Heart left ventricle (tissue), 16 donors: ENCODE results near the gene ANKRD44. TPM values are rescaled to one million over a fixed set of nuclear protein-coding genes. Genes with fewer than 3 reads are reported as not detected.

Experiments used
- ATAC-seq, 4 donors: fragments of 200-7000 bp; cut with Tn5 transposase; one replicate each; pipeline ENCODE4 v1.9.1; 2020 to 2022; ENCODE audit warnings: moderate library complexity in 4 of 4, mild to moderate bottlenecking in 3 of 4, moderate number of reproducible peaks in 1 of 4
- DNase-seq, 5 donors: peaks; one replicate each; pipeline ENCODE4 v3.0.0-alpha.2; 2020
- H3K27ac ChIP-seq, 12 donors: fragments of 200-600 bp; sonication (generic) in 4 of 12; one replicate each; pipeline versions ENCODE4 v1.5.0 to v1.8.0; 2016 to 2022; ENCODE audit warnings: mild to moderate bottlenecking in 2 of 12
- H3K27me3 ChIP-seq, 9 donors: fragments of 200-600 bp; sonication (generic) in 2 of 9; one replicate each; pipeline versions ENCODE4 v1.5.1 to v1.8.0; 2016 to 2022; ENCODE audit warnings: mild to moderate bottlenecking in 3 of 9
- H3K36me3 ChIP-seq, 9 donors: fragments of 200-600 bp; sonication (generic) in 2 of 9; one replicate each; pipeline versions ENCODE4 v1.5.0 to v1.8.0; 2018 to 2022; ENCODE audit warnings: mild to moderate bottlenecking in 2 of 9
- H3K4me1 ChIP-seq, 12 donors: fragments of 200-600 bp; sonication (generic) in 4 of 12; one replicate each; pipeline versions ENCODE4 v1.5.0 to v1.8.0; 2016 to 2022; ENCODE audit warnings: mild to moderate bottlenecking in 3 of 12
- H3K4me3 ChIP-seq, 12 donors: fragments of 200-600 bp; sonication (generic) in 4 of 12; one replicate each; pipeline versions ENCODE4 v1.5.0 to v1.8.0; 2017 to 2022; ENCODE audit warnings: mild to moderate bottlenecking in 9 of 12, moderate library complexity in 4 of 12
- H3K9me3 ChIP-seq, 12 donors: fragments of 200-600 bp; sonication (generic) in 4 of 12; one replicate each; pipeline versions ENCODE4 v1.5.0 to v1.8.0; 2016 to 2022; ENCODE audit warnings: mild to moderate bottlenecking in 1 of 12
- CTCF ChIP-seq, 12 donors: fragments of 200-600 bp; sonication (generic) in 4 of 12; IDR thresholded peaks; one replicate each; pipeline versions ENCODE4 v1.5.0 to v1.8.0; 2018 to 2022; ENCODE audit warnings: antibody characterized with exemption in 12 of 12, mild to moderate bottlenecking in 5 of 12
- POLR2A ChIP-seq, 2 donors: fragments of 450-650 bp; IDR thresholded peaks; one replicate each; pipeline ENCODE4 v1.6.1; 2017; ENCODE audit warnings: antibody characterized with exemption in 2 of 2, mild to moderate bottlenecking in 2 of 2, moderate library complexity in 2 of 2
- WGBS, 4 donors: extraction: QIAGEN DNeasy Blood & Tissue Kit in 2 of 4; methylation state at CpG; one replicate each; pipeline versions ENCODE4 v1.1.5 to v1.1.7; 2013 to 2018; 5-methylcytosine and 5-hydroxymethylcytosine counted together
- intact Hi-C, 10 donors: fragments of 100-400 bp; cut with DNase I; formaldehyde crosslinking; loops; one replicate each; pipeline versions ENCODE4 v1.11.1 to v1.14.2; 2022
- polyA plus RNA-seq, 2 donors: library from polyadenylated mRNA; stranded (reverse); fragments of 200-250 nt; gene quantifications; one replicate each; pipeline ENCODE4 v1.2.3, GENCODE V29; 2013
- total RNA-seq, 9 donors: library from RNA; depleted of rRNA in 2 of 9; stranded (reverse); fragments of >200 nt in 2 of 9; fragmentation: NEBNext Ultra II Directional in 3 of 9; extraction: Animal tissue kit (Norgen Biotek cat#: 25700) in 3 of 9; gene quantifications; one replicate each; pipeline versions ENCODE4 v1.1.0 to v1.2.4, GENCODE V29; 2016 to 2023
- donor health status: ischemic (EF 13 %, LVEDD 7.1; RV severe dilation, severe dysfunction).
- donor health status: healthy with polysubstance abuse.
- donor health status: DM: no; HTN: yes; CAD: no.
- donor health status: DM: no; HTN: no; CAD: no.
- donor health status: ischemic (EF 25% LVEDD 6.9; RV normal size, moderate dysfunction).
- donor health status: ischemic (EF 25% LVEDD 5.7; RV mildly dilated, moderate dysfunction).
- donor health status: healthy.
- donor health status: DM: yes; HTN: yes; CAD: no.
- donor health status: ischemic (EF 35%, LVEDD 5.7; RV mildly dilated, moderate dysfunction).
- donor health status: nonischemic (EF 11% LVEDD 7.7; RV severe dilation, severe dysfunction).
- donor health status: DM: yes; HTN: yes; CAD: no.
- donor health status: PGD.
- donor health status: ischemic (EF 29% LVEDD 5.4; RV normal size, mild dysfunction).
- donor health status: nonischemic (EF 23%, LVEDD 6.1; RV moderate dilation, normal function).

Gene ANKRD44
- total and polyA plus RNA-seq, 11 donors: 2.4 to 30.6 (median 8.4) TPM

GRCh38 chr2:197209246-197209645 lies 101.3 kb downstream of the ANKRD44 start:
- H3K36me3 ChIP-seq: no peaks in the 10 kb centered on the region
- WGBS, 4 donors: 68 to 77% (median 73%) methylated on average over 2 of the region's 2 CpGs
- peaks cover 0 to 100% (median 13%) of the 10 kb centered on the region in 12 donors for H3K4me1 ChIP-seq
- ATAC-seq (peak in 1 of 4 donors; percentile 25), DNase-seq (no peak)
- peak overlapping the region in 3 of 12 donors; percentile 5 to 78 (median 6) for H3K27ac ChIP-seq
- no peak for TF ChIP-seq CTCF (IDR thresholded peaks at IDR 0.05)
- H3K27me3 ChIP-seq: no peaks in the 10 kb centered on the region
- H3K9me3 ChIP-seq: no peaks in the 10 kb centered on the region
- H3K4me3 ChIP-seq: no peak overlapping the region
- intact Hi-C loops: no loop called here

GRCh38 chr2:197208841-197209240 lies 101.7 kb downstream of the ANKRD44 start:
- Histone ChIP-seq H3K36me3 (no peaks in the 10 kb centered on the region), H3K27ac (peak overlapping the region in 4 of 12 donors; percentile 3 to 78 (median 6)), H3K27me3 (no peaks in the 10 kb centered on the region), H3K4me3 (no peak overlapping the region), H3K4me1 (peaks cover 0 to 100% (median 15%) of the 10 kb centered on the region in 12 donors), H3K9me3 (no peaks in the 10 kb centered on the region)
- TF ChIP-seq POLR2A (IDR thresholded peaks at IDR 0.05) (no peak), CTCF (IDR thresholded peaks at IDR 0.05) (no peak)
- DNase-seq: no peak
- peak in 1 of 4 donors; percentile 8 for ATAC-seq
- intact Hi-C loops: no loop called here
- WGBS, 4 donors: 15 to 20% (median 16%) methylated on average over 3 of the region's 3 CpGs

GRCh38 chr2:197208024-197208423 lies 102.6 kb downstream of the ANKRD44 start:
- no peak for ATAC-seq
- WGBS, 4 donors: 80 to 83% (median 81%) methylated on average over 6 of the region's 6 CpGs
- intact Hi-C loops: no loop called here

GRCh38 chr2:197207598-197207997 lies 103.0 kb downstream of the ANKRD44 start:
- Histone ChIP-seq H3K4me1 (peaks cover 0 to 97% (median 11%) of the 10 kb centered on the region in 12 donors), H3K9me3 (no peaks in the 10 kb centered on the region), H3K27ac (peak overlapping the region in 1 of 12 donors; percentile 78), H3K4me3 (no peak overlapping the region), H3K36me3 (no peaks in the 10 kb centered on the region), H3K27me3 (no peaks in the 10 kb centered on the region)
- intact Hi-C loops: no loop called here
- DNase-seq: no peak
- 87 to 92% (median 89%) methylated on average over 3 of the region's 3 CpGs for WGBS, 4 donors
- TF ChIP-seq POLR2A (IDR thresholded peaks at IDR 0.05) (no peak), CTCF (IDR thresholded peaks at IDR 0.05) (no peak)
- no peak for ATAC-seq

More at GRCh38 chr2:197208024-197208423, 102.6 kb downstream of the ANKRD44 start:
- no peaks in the 10 kb centered on the region for H3K36me3 ChIP-seq
- H3K4me1 ChIP-seq: peaks cover 0 to 97% (median 12%) of the 10 kb centered on the region in 12 donors
- H3K9me3 ChIP-seq: no peaks in the 10 kb centered on the region
- H3K27ac ChIP-seq: peak overlapping the region in 1 of 12 donors; percentile 78
- no peaks in the 10 kb centered on the region for H3K27me3 ChIP-seq
- TF ChIP-seq POLR2A (IDR thresholded peaks at IDR 0.05) (no peak), CTCF (IDR thresholded peaks at IDR 0.05) (no peak)
- DNase-seq: no peak
- no peak overlapping the region for H3K4me3 ChIP-seq
